Suprapubic skin (tissue), 4 donors: ENCODE data around the gene HIVEP3. TPM values are rescaled to one million over a fixed set of nuclear protein-coding genes. Genes with fewer than 3 reads are reported as not detected.

Experiments used
- DNase-seq, 2 donors: peaks; one replicate each; pipeline ENCODE4 v3.0.0-alpha.2; 2019; ENCODE audit warnings: low spot score in 2 of 2
- H3K27ac ChIP-seq: fragments of 200-600 bp; sonication (generic); one replicate; pipeline ENCODE4 v1.5.1; 2019
- H3K27me3 ChIP-seq: fragments of 200-600 bp; sonication (generic); one replicate; pipeline ENCODE4 v1.5.1; 2019
- H3K36me3 ChIP-seq: fragments of 200-600 bp; sonication (generic); one replicate; pipeline ENCODE4 v1.5.1; 2019
- H3K4me1 ChIP-seq: fragments of 200-600 bp; sonication (generic); one replicate; pipeline ENCODE4 v1.5.1; 2019
- H3K4me3 ChIP-seq: fragments of 200-600 bp; sonication (generic); one replicate; pipeline ENCODE4 v1.5.1; 2019; ENCODE audit warnings: mild to moderate bottlenecking
- H3K9me3 ChIP-seq: fragments of 200-600 bp; sonication (generic); one replicate; pipeline ENCODE4 v1.5.1; 2019
- CTCF ChIP-seq, 2 donors: fragments of 200-600 bp in 1 of 2; fragments of 450-650 bp in 1 of 2; sonication (generic) in 1 of 2; IDR thresholded peaks; one replicate each; pipeline ENCODE4 v1.5.1; 2016 to 2019; ENCODE audit warnings: antibody characterized with exemption in 2 of 2, mild to moderate bottlenecking in 1 of 2, moderate library complexity in 1 of 2
- EP300 ChIP-seq: sonication (generic); formaldehyde crosslinking; IDR thresholded peaks from one replicate; pipeline ENCODE4 v1.6.1; 2017; ENCODE audit warnings: antibody characterized with exemption
- POLR2A ChIP-seq, 2 donors: fragments of 450-650 bp; IDR thresholded peaks; one replicate each; pipeline ENCODE4 v1.6.1; 2017; ENCODE audit warnings: antibody characterized with exemption in 2 of 2, mild to moderate bottlenecking in 2 of 2, moderate library complexity in 2 of 2
- POLR2AphosphoS5 ChIP-seq, 3 donors: sonication (generic); formaldehyde crosslinking; IDR thresholded peaks; one replicate each; pipeline ENCODE4 v1.6.1; 2017; ENCODE audit warnings: antibody characterized with exemption in 3 of 3
- WGBS: methylation state at CpG from one replicate; pipeline ENCODE4 v1.1.5; 2018; 5-methylcytosine and 5-hydroxymethylcytosine counted together
- total RNA-seq, 4 donors: library from RNA; depleted of rRNA; stranded (reverse); fragments of >200 nt; gene quantifications; one replicate each; pipeline ENCODE4 v1.1.0, GENCODE V29; 2016

HIVEP3 gene
- total RNA-seq, 4 donors from 2014 or later: 11.3 to 23.9 (median 18.3) TPM

- TF ChIP-seq POLR2A (IDR thresholded peaks at IDR 0.05) (no peak), EP300 (no peak), CTCF (IDR thresholded peaks at IDR 0.05) (no peak), POLR2AphosphoS5 (IDR thresholded peaks at IDR 0.05) (no peak)
- no peaks in the 10 kb centered on the region for H3K4me1 ChIP-seq
- H3K9me3 ChIP-seq: no peaks in the 10 kb centered on the region
- WGBS: 95% methylated on average over 1 of the region's 1 CpG
- H3K36me3 ChIP-seq: no peaks in the 10 kb centered on the region
- no peak overlapping the region for H3K4me3 ChIP-seq
- H3K27me3 ChIP-seq: no peaks in the 10 kb centered on the region
- DNase-seq: no peak
- no peak overlapping the region for H3K27ac ChIP-seq
Observed at GRCh38 chr1:41705798-41706197, 212.9 kb downstream of the HIVEP3 start.

GRCh38 chr1:41704196-41704595 lies 214.5 kb downstream of the HIVEP3 start:
- WGBS: 95% methylated on average over 4 of the region's 4 CpGs
- no peaks in the 10 kb centered on the region for H3K4me1 ChIP-seq
- H3K36me3 ChIP-seq: no peaks in the 10 kb centered on the region
- H3K27me3 ChIP-seq: no peaks in the 10 kb centered on the region
- TF ChIP-seq CTCF (IDR thresholded peaks at IDR 0.05) (no peak), POLR2A (IDR thresholded peaks at IDR 0.05) (no peak), POLR2AphosphoS5 (IDR thresholded peaks at IDR 0.05) (no peak), EP300 (no peak)
- no peak overlapping the region for H3K27ac ChIP-seq
- H3K9me3 ChIP-seq: no peaks in the 10 kb centered on the region
- no peak overlapping the region for H3K4me3 ChIP-seq
- no peak for DNase-seq

GRCh38 chr1:41702771-41703170 lies 216.0 kb downstream of the HIVEP3 start:
- no peak for DNase-seq
- 91% methylated on average over 4 of the region's 4 CpGs for WGBS
- Histone ChIP-seq H3K27ac (no peak overlapping the region), H3K27me3 (no peaks in the 10 kb centered on the region), H3K4me1 (no peaks in the 10 kb centered on the region), H3K9me3 (no peaks in the 10 kb centered on the region), H3K36me3 (no peaks in the 10 kb centered on the region), H3K4me3 (no peak overlapping the region)
- TF ChIP-seq POLR2A (IDR thresholded peaks at IDR 0.05): no peak
- no peak for TF ChIP-seq POLR2AphosphoS5 (IDR thresholded peaks at IDR 0.05)
- TF ChIP-seq CTCF (IDR thresholded peaks at IDR 0.05): no peak
- no peak for TF ChIP-seq EP300

GRCh38 chr1:41700986-41701535 lies 217.7 kb downstream of the HIVEP3 start:
- no peaks in the 10 kb centered on the region for H3K36me3 ChIP-seq
- no peaks in the 10 kb centered on the region for H3K4me1 ChIP-seq
- TF ChIP-seq EP300: no peak
- no peak for TF ChIP-seq POLR2A (IDR thresholded peaks at IDR 0.05)
- TF ChIP-seq CTCF (IDR thresholded peaks at IDR 0.05): no peak
- TF ChIP-seq POLR2AphosphoS5 (IDR thresholded peaks at IDR 0.05): no peak
- no peak overlapping the region for H3K27ac ChIP-seq
- no peak overlapping the region for H3K4me3 ChIP-seq
- WGBS: 74% methylated on average over 6 of the region's 6 CpGs
- H3K27me3 ChIP-seq: no peaks in the 10 kb centered on the region
- no peaks in the 10 kb centered on the region for H3K9me3 ChIP-seq
- DNase-seq: no peak

- Histone ChIP-seq H3K4me1 (no peaks in the 10 kb centered on the region), H3K36me3 (no peaks in the 10 kb centered on the region), H3K27ac (no peak overlapping the region), H3K4me3 (no peak overlapping the region), H3K9me3 (no peaks in the 10 kb centered on the region), H3K27me3 (no peaks in the 10 kb centered on the region)
- no peak for TF ChIP-seq CTCF (IDR thresholded peaks at IDR 0.05)
- TF ChIP-seq EP300: no peak
- no peak for TF ChIP-seq POLR2AphosphoS5 (IDR thresholded peaks at IDR 0.05)
- TF ChIP-seq POLR2A (IDR thresholded peaks at IDR 0.05): no peak
- DNase-seq: no peak
- 77% methylated on average over 5 of the region's 5 CpGs for WGBS
Observed at GRCh38 chr1:41700581-41700980, 218.1 kb downstream of the HIVEP3 start.
